Lower lobe of right lung (tissue), 2 donors: ENCODE measurements around the gene SAMD11. TPM values are rescaled to one million over a fixed set of nuclear protein-coding genes. Genes with fewer than 3 reads are reported as not detected.

ENCODE experiments used
- ATAC-seq, 2 donors: fragments of 200-7000 bp; cut with Tn5 transposase; one replicate each; pipeline ENCODE4 v1.9.1; 2020 to 2022; ENCODE audit warnings: mild to moderate bottlenecking in 2 of 2, moderate library complexity in 2 of 2
- DNase-seq: peaks from one replicate; pipeline ENCODE4 v3.0.0-alpha.2; 2020
- H3K27ac ChIP-seq: fragments of 200-600 bp; one replicate; pipeline ENCODE4 v1.8.0; 2022
- H3K27me3 ChIP-seq: fragments of 200-600 bp; one replicate; pipeline ENCODE4 v1.8.0; 2022; ENCODE audit warnings: low read depth
- H3K36me3 ChIP-seq: fragments of 200-600 bp; one replicate; pipeline ENCODE4 v1.8.0; 2022; ENCODE audit warnings: mild to moderate bottlenecking
- H3K4me1 ChIP-seq: fragments of 200-600 bp; one replicate; pipeline ENCODE4 v1.8.0; 2022
- H3K4me3 ChIP-seq: fragments of 200-600 bp; one replicate; pipeline ENCODE4 v1.8.0; 2022; ENCODE audit warnings: mild to moderate bottlenecking
- H3K9me3 ChIP-seq: fragments of 200-600 bp; one replicate; pipeline ENCODE4 v1.8.0; 2022
- intact Hi-C: fragments of 100-400 bp; cut with DNase I; formaldehyde crosslinking; loops from one replicate; pipeline ENCODE4 v1.11.0; 2022
- total RNA-seq: library from RNA; stranded (reverse); fragmentation: NEBNext Ultra II Directional; extraction: Animal tissue kit (Norgen Biotek cat#: 25700); gene quantifications from one replicate; pipeline ENCODE4 v1.2.1, GENCODE V29; 2021
- TF ChIP-seq, protein P1 (sequence below): fragments of 200-600 bp; IDR thresholded peaks from one replicate; pipeline ENCODE4 v1.8.0; 2022; ENCODE audit warnings: antibody characterized with exemption, mild to moderate bottlenecking
- donor health status: DM: no; HTN: yes; CAD: no; lungs with severe emphysema.

Gene SAMD11
- total RNA-seq, 1 donor from 2014 or later, result 2.2 TPM

DNA sequence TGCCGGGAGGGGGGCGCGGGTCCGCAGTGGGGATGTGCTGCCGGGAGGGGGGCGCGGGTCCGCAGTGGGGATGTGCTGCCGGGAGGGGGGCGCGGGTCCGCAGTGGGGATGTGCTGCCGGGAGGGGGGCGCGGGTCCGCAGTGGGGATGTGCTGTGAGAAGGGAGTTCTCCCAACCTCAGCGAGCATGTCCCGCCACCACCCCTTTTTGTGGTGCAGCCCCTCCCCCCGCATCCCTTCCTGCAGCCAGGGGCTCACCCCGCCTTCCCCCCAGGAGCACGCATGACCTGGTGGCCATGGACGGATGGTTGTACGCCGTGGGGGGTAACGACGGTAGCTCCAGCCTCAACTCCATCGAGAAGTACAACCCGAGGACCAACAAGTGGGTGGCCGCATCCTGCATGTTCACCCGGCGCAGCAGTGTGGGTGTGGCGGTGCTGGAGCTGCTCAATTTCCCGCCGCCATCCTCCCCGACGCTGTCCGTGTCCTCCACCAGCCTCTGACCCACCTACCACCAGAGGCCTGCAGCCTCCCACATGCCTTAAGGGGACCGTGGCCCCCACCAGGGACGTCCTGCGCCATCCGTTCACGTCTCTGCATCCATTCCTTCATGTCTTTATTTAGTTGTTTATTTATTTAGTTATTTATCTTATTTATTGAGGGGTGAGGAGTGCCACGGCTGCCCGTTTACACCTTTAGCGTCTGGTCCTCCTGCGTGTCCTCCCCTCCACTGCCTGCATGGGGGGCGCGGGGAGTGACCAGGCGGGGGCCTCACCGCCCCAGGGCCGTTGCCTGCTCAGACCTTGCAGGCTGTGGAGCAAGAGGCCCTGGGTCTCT, 41.2 kb downstream of the SAMD11 start:
- Histone ChIP-seq H3K4me1 (peaks cover 22% of the 10 kb centered on the region), H3K36me3 (peaks cover 6% of the 10 kb centered on the region), H3K27me3 (peaks cover 13% of the 10 kb centered on the region), H3K27ac (no peak overlapping the region), H3K9me3 (no peaks in the 10 kb centered on the region), H3K4me3 (no peak overlapping the region)
- intact Hi-C loops, result no loop called here
- TF ChIP-seq, protein P1, sequence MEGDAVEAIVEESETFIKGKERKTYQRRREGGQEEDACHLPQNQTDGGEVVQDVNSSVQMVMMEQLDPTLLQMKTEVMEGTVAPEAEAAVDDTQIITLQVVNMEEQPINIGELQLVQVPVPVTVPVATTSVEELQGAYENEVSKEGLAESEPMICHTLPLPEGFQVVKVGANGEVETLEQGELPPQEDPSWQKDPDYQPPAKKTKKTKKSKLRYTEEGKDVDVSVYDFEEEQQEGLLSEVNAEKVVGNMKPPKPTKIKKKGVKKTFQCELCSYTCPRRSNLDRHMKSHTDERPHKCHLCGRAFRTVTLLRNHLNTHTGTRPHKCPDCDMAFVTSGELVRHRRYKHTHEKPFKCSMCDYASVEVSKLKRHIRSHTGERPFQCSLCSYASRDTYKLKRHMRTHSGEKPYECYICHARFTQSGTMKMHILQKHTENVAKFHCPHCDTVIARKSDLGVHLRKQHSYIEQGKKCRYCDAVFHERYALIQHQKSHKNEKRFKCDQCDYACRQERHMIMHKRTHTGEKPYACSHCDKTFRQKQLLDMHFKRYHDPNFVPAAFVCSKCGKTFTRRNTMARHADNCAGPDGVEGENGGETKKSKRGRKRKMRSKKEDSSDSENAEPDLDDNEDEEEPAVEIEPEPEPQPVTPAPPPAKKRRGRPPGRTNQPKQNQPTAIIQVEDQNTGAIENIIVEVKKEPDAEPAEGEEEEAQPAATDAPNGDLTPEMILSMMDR, result no peak
- ATAC-seq, result no peak
- no peak for DNase-seq

DNA sequence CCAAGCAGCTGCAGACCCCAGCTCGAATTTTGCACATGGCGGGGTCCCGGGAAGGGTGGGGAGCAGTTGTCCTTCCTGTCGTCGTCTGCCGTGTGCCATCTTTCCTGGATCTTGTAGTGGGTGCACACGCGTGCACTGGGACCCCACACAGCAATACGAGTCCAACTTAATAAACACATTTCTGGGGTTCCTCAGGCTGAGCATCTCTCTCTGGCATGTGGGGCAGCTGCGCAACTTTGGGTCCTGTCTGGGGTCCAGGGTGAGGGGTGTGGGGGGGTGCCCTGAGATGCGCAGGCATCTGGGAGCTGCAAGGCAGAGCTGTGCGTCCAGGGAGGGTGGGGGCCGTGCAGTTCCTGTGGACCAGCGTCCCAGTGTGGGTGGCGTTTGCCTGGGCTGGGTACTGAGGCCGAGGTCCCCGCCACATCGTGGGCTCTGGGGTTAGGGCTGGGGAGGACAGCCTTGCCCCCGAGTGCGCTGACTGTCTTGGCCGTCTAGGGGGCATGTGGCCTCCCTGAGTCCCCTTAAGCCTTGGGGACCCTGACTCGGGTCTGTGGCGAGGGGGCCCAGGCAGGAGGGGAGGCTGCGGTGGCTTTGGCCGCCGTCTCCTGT, 41.9 kb downstream of the SAMD11 start:
- Histone ChIP-seq H3K4me3 (peak overlapping the region; percentile 81), H3K36me3 (peaks cover 6% of the 10 kb centered on the region), H3K27ac (peak overlapping the region; percentile 83), H3K4me1 (peaks cover 21% of the 10 kb centered on the region), H3K9me3 (no peaks in the 10 kb centered on the region), H3K27me3 (peaks cover 20% of the 10 kb centered on the region)
- intact Hi-C loops, result no loop called here
- ATAC-seq (no peak), DNase-seq (no peak)
- TF ChIP-seq, protein P1, result no peak

DNA sequence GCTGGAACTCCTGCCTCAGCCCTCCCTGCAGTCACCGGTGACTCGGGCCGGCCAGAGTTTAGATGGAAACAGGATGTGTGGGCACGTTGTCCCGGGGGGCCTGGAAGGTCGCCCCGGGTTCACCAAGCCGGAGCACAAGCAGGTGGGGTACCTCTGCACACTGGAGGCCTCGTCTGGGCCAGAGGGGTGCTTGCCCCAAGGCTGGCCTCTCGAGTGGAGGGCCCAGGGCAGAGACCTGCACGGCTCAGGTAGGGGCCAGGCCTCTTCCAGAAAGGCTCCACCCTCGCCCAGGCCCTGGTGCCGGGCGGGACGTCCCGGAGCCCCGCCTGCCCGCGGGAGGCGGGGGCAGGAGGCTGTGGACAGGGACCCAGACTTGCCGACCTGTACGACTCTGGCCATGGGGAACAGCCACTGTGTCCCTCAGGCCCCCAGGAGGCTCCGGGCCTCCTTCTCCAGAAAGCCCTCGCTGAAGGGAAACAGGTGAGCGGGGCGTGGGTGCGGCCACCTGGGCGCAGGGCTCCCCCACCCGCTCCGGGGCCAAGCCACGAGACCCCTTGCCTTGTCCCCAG, 42.5 kb downstream of the SAMD11 start, which contains the start of gene PLEKHN1:
Gene PLEKHN1 (plus strand): TSS at position 348 of the 569 bp plus-strand sequence. CDS start 50 bp downstream, at position 398.
- Histone ChIP-seq H3K9me3 (no peaks in the 10 kb centered on the region), H3K4me3 (peak within 1 kb of the TSS; percentile 81), H3K27ac (peak within 1 kb of the TSS; percentile 83), H3K4me1 (peaks cover 20% of the 10 kb centered on the region), H3K27me3 (peaks cover 26% of the 10 kb centered on the region), H3K36me3 (peaks cover 6% of the 10 kb centered on the region)
- DNase-seq (no peak), ATAC-seq (peak; percentile 81 to 93)
- TF ChIP-seq, protein P1, result no peak
- intact Hi-C loops, result no loop called here

DNA sequence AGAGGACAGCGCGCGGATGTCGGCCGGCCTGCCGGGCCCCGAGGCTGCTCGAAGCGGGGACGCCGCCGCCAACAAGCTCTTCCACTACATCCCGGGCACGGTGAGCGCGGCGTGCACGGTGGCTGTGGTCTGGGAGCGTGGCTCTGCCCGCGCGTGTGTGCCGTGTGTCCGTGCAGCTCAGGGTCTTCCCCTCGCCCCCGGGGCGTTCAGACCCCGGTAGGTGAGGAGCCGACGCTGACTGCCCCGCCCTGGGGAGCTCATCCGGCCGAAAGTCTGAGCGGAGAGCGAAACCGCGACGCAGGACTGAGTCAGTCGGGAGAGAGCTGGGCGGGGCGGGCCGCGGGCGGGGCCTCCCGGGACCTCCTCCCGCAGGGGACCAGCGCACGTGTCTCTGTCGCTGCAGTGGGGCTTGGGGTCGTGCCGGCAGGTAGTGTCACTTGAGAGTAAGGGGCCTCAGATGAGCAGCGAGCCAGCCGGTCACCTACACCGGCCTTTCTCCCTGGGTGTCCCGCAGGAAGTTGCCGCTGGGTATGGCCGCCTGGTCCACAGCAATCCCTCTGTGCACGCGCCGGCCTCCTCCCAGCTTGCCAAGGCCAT, 43.1 kb downstream of the SAMD11 start:
- peaks cover 31% of the 10 kb centered on the region for H3K27me3 ChIP-seq
- intact Hi-C loops, result no loop called here
- H3K4me1 ChIP-seq, result peaks cover 16% of the 10 kb centered on the region
- H3K9me3 ChIP-seq, result no peaks in the 10 kb centered on the region
- TF ChIP-seq, protein P1, result no peak
- peak overlapping the region; percentile 81 for H3K4me3 ChIP-seq
- H3K36me3 ChIP-seq, result peaks cover 6% of the 10 kb centered on the region
- peak; percentile 85 for DNase-seq
- H3K27ac ChIP-seq, result peak overlapping the region; percentile 83
- ATAC-seq, result peak; percentile 84 to 93
